SH-SY5Y (cell line): ENCODE results near the gene TMCO4.

Experiments
- GATA2 ChIP-seq: IDR thresholded peaks from 2 replicates; pipeline ENCODE4 v1.6.1; 2011; ENCODE audit warnings: mild to moderate bottlenecking, low read depth, low read length
- GATA3 ChIP-seq: IDR thresholded peaks from 2 replicates; pipeline ENCODE4 v1.6.1; 2011; ENCODE audit warnings: low read depth, mild to moderate bottlenecking, low read length, moderate library complexity

- TF ChIP-seq GATA2 (no peak), GATA3 (no peak)
Observed at GRCh38 chr1:19747761-19748160, 52.0 kb downstream of the TMCO4 start.
